GM10266 (cell line): ENCODE results near the gene FBXO31.

Source experiments
- DNase-seq: peaks from one replicate; pipeline ENCODE4 v3.0.0; 2012; ENCODE audit errors: extremely low spot score
- TF ChIP-seq, protein P1 (sequence below): IDR thresholded peaks from 2 replicates; pipeline ENCODE4 v1.5.1; 2012; ENCODE audit warnings: mild to moderate bottlenecking, low read depth; ENCODE audit not compliant: control insufficient read depth, insufficient read depth; ENCODE audit errors: missing control alignments

FBXO31 gene

DNA sequence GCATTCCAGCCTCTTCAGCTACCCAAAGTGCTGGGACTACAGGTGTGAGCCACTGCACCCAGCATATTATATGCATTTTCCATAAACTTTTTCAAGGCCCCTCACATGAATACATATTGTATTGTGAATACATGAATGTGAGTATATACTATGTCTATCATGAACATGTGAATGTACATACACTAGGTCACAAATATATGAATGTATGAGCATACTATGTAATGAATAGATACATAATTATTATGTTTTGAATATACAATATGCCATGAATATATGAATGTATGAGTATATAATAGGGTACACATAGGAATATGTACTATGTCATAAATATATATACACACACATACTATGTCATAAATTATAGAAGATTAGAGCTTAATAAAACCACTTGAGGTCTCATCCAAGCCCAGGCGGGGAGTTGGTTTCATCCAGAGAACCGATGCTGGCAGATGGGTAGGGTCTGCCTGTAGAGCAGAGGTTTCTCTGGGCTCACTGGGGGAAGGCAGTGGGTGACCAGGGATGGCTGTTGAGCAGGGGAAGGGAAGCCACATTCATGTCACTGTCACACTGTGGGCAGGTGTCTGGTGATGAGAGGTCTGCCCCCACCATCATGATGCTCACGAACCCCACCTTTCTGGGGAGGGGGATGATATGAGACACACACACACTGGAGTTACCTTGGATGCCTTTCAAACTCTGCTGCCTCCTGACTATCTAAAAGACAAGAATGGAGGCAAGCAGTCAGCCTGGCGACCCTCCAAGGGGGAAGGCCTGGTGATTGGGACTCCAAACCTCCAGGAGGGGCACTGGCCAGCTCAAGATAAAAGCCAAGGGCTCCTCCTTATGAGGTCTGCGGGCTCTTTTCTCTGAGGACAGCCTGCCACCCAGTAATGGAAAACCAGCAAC, 73.7 kb downstream of the FBXO31 start:
- no peak for DNase-seq
- TF ChIP-seq, protein P1, sequence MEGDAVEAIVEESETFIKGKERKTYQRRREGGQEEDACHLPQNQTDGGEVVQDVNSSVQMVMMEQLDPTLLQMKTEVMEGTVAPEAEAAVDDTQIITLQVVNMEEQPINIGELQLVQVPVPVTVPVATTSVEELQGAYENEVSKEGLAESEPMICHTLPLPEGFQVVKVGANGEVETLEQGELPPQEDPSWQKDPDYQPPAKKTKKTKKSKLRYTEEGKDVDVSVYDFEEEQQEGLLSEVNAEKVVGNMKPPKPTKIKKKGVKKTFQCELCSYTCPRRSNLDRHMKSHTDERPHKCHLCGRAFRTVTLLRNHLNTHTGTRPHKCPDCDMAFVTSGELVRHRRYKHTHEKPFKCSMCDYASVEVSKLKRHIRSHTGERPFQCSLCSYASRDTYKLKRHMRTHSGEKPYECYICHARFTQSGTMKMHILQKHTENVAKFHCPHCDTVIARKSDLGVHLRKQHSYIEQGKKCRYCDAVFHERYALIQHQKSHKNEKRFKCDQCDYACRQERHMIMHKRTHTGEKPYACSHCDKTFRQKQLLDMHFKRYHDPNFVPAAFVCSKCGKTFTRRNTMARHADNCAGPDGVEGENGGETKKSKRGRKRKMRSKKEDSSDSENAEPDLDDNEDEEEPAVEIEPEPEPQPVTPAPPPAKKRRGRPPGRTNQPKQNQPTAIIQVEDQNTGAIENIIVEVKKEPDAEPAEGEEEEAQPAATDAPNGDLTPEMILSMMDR: no peak

DNA sequence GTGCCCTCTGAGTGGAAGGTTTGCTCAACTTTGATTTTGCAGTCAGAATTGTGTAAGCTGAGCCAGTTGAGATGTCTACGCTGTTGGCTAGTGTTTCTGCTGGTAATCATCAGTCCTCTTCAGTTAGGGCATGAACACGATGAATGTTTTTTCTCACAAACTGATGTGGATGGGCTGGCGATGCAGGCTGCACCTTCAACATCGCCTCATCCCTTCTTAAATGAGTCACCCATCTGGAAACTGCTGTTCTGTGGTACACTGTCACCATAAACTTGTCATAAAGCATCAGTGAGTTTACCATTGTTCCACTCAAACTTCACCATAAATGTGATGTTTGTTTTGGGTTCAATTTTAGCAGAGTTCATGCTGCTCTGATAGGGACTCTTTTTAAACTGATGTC, 74.8 kb downstream of the FBXO31 start:
- no peak for DNase-seq
- TF ChIP-seq, protein P1: no peak

DNA sequence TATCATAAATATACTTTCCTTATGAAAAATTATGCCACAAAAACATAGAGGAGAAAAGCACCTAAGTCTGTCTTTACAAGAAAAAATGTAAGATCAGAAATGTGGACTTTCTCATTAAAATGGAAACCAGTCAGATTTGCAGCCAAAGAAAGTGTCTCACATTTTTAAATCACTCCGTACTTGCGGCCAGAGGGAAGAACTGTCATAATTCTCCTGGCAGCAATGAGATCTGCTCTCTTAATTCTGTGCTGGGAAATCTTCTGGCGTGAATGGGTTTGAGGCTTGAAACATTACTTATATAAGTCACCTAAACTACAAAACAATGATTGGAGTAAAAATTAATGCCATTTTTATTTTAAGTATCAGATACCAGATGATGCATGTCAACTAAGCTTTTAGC, 77.1 kb downstream of the FBXO31 start:
- TF ChIP-seq, protein P1: no peak
- DNase-seq: no peak

GRCh38 chr16:87305505-87306391, 77.8 kb downstream of the FBXO31 start:
- TF ChIP-seq, protein P1: no peak
- DNase-seq: no peak

GRCh38 chr16:87304951-87305350, 78.6 kb downstream of the FBXO31 start:
- no peak for DNase-seq

GRCh38 chr16:87303962-87304521, 79.5 kb downstream of the FBXO31 start:
- TF ChIP-seq, protein P1: no peak
- no peak for DNase-seq

More at GRCh38 chr16:87304951-87305350, 78.6 kb downstream of the FBXO31 start:
- TF ChIP-seq, protein P1: no peak
